Measurements from ENCODE around the gene TMEM74B. TPM values are rescaled to one million over a fixed set of nuclear protein-coding genes. Genes with fewer than 3 reads are reported as not detected.

The TMEM74B gene
- polyA plus RNA-seq, 3 donors, result not detected

- no peak overlapping the region for H3K27ac Mint-ChIP-seq
- H3K4me1 Mint-ChIP-seq, result no peaks in the 10 kb centered on the region
- Histone ChIP-seq H2AFZ (ENCODE audit: insufficient read depth, low read depth, low read length, poor library complexity, severe bottlenecking) (no peak overlapping the region), H3K4me1 (ENCODE audit: control insufficient read depth in 1 of 2, insufficient read depth in 2 of 2, low read length in 2 of 2) (no peaks in the 10 kb centered on the region), H3K27me3 (ENCODE audit: control insufficient read depth in 2 of 2, insufficient read depth in 2 of 2, low read length in 2 of 2) (no peaks in the 10 kb centered on the region), H4K20me1 (ENCODE audit: insufficient read depth, low read length) (peaks cover 51% of the 10 kb centered on the region), H3K9ac (ENCODE audit: insufficient read depth, low read length, poor library complexity, severe bottlenecking) (no peak overlapping the region), H3K36me3 (replicated peaks in 1 of 2; ENCODE audit: control insufficient read depth in 1 of 2, insufficient read depth in 2 of 2, low read length in 2 of 2) (peaks cover 42 to 78% of the 10 kb centered on the region in 2 donors), H3K4me2 (replicated peaks; ENCODE audit: extremely low read depth, low read length, poor library complexity, severe bottlenecking) (no peak overlapping the region), H3K27ac (ENCODE audit: low read depth in 1 of 2, low read length in 2 of 2) (no peak overlapping the region), H3K9me3 (replicated peaks in 1 of 2; ENCODE audit: control insufficient read depth in 1 of 2, insufficient read depth in 1 of 2, low read length in 2 of 2) (no peaks in the 10 kb centered on the region), H3K4me3 (replicated peaks in 1 of 3; ENCODE audit: low read depth in 2 of 3, low read length in 3 of 3) (no peak overlapping the region), H3K79me2 (ENCODE audit: insufficient read depth, low read length) (no peaks in the 10 kb centered on the region)
- peaks cover 65 to 74% of the 10 kb centered on the region in 2 donors for H3K36me3 Mint-ChIP-seq
- H3K9me3 Mint-ChIP-seq, result peaks cover 0 to 3% (median 2%) of the 10 kb centered on the region in 7 donors
- no peak for TF ChIP-seq CTCF (IDR thresholded peaks at IDR 0.05)
- peaks cover 0 to 2% (median 0%) of the 10 kb centered on the region in 3 donors for H3K27me3 Mint-ChIP-seq (ENCODE audit: low read depth in 3 of 3)
- intact Hi-C loops (cut with micrococcal nuclease), result no loop called here
- H3K4me3 Mint-ChIP-seq, result no peak overlapping the region
- WGBS (ENCODE audit: insufficient coverage), result 100% methylated on average over 1 of the region's 1 CpG
- DNase-seq, result no peak
These were observed 30.1 kb downstream of the TMEM74B start for GRCh38 chr20:1154691-1155090.

DNA sequence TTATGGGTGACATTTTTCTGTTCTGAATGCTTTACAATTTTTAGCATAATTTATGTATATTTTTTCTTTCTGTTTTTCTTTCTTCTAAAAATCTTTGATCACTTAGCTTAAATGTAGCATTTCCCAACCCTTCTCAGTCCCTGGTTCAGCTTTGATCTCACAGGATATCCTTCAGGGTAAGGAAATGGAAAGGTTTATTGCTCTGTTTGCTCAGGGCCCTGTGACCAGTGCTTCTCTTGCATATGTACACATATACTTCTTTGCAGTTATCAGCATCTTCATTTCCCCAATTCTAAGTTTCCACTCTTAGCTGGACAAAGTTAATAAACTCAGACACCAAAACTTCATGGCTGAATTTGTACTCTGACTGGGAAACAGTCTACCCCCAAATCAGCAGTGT lies 30.6 kb downstream of the TMEM74B start:
- no peak overlapping the region for H3K9ac ChIP-seq (ENCODE audit: insufficient read depth, low read length, poor library complexity, severe bottlenecking)
- no peaks in the 10 kb centered on the region for H3K9me3 ChIP-seq (replicated peaks in 1 of 2; ENCODE audit: control insufficient read depth in 1 of 2, insufficient read depth in 1 of 2, low read length in 2 of 2)
- peaks cover 51% of the 10 kb centered on the region for H4K20me1 ChIP-seq (ENCODE audit: insufficient read depth, low read length)
- H3K4me1 ChIP-seq (ENCODE audit: control insufficient read depth in 1 of 2, insufficient read depth in 2 of 2, low read length in 2 of 2), result no peaks in the 10 kb centered on the region
- no peak overlapping the region for H2AFZ ChIP-seq (ENCODE audit: insufficient read depth, low read depth, low read length, poor library complexity, severe bottlenecking)
- no peak for TF ChIP-seq CTCF (IDR thresholded peaks at IDR 0.05)
- Mint-ChIP-seq H3K36me3 (peaks cover 66 to 75% of the 10 kb centered on the region in 2 donors), H3K9me3 (peaks cover 0 to 3% (median 2%) of the 10 kb centered on the region in 7 donors), H3K27me3 (ENCODE audit: low read depth in 3 of 3) (peaks cover 0 to 2% (median 0%) of the 10 kb centered on the region in 3 donors), H3K4me1 (no peaks in the 10 kb centered on the region), H3K27ac (no peak overlapping the region), H3K4me3 (no peak overlapping the region)
- no peak overlapping the region for H3K4me3 ChIP-seq (replicated peaks in 1 of 3; ENCODE audit: low read depth in 2 of 3, low read length in 3 of 3)
- peaks cover 42 to 78% of the 10 kb centered on the region in 2 donors for H3K36me3 ChIP-seq (replicated peaks in 1 of 2; ENCODE audit: control insufficient read depth in 1 of 2, insufficient read depth in 2 of 2, low read length in 2 of 2)
- no peaks in the 10 kb centered on the region for H3K27me3 ChIP-seq (ENCODE audit: control insufficient read depth in 2 of 2, insufficient read depth in 2 of 2, low read length in 2 of 2)
- no peak overlapping the region for H3K27ac ChIP-seq (ENCODE audit: low read depth in 1 of 2, low read length in 2 of 2)
- H3K79me2 ChIP-seq (ENCODE audit: insufficient read depth, low read length), result no peaks in the 10 kb centered on the region
- H3K4me2 ChIP-seq (replicated peaks; ENCODE audit: extremely low read depth, low read length, poor library complexity, severe bottlenecking), result no peak overlapping the region
- intact Hi-C loops (cut with micrococcal nuclease), result no loop called here
- no peak for DNase-seq

Data from CD14-positive monocyte (primary cell).